ENCODE results near the gene MAMDC4.
"Not testable (repeated sequence)": the region's sequence is repeated elsewhere in the genome, so short reads cannot be mapped to it uniquely, and the experiment has no call there.

MAMDC4 gene

GRCh38 chr9:136863623-136864273 lies 11.6 kb downstream of the MAMDC4 start:
- Histone ChIP-seq H3K36me3 (ENCODE audit: insufficient read depth, low read length) (peaks cover 53% of the 10 kb centered on the region), H2AFZ (ENCODE audit: low read depth, low read length) (no peak overlapping the region), H3K4me1 (ENCODE audit: insufficient read depth, low read length) (peaks cover 5% of the 10 kb centered on the region), H3K4me3 (ENCODE audit: low read length) (no peak overlapping the region), H3K9me3 (ENCODE audit: low read length) (peaks cover 10% of the 10 kb centered on the region), H3K27me3 (ENCODE audit: insufficient read depth, low read length) (no peaks in the 10 kb centered on the region)

DNA sequence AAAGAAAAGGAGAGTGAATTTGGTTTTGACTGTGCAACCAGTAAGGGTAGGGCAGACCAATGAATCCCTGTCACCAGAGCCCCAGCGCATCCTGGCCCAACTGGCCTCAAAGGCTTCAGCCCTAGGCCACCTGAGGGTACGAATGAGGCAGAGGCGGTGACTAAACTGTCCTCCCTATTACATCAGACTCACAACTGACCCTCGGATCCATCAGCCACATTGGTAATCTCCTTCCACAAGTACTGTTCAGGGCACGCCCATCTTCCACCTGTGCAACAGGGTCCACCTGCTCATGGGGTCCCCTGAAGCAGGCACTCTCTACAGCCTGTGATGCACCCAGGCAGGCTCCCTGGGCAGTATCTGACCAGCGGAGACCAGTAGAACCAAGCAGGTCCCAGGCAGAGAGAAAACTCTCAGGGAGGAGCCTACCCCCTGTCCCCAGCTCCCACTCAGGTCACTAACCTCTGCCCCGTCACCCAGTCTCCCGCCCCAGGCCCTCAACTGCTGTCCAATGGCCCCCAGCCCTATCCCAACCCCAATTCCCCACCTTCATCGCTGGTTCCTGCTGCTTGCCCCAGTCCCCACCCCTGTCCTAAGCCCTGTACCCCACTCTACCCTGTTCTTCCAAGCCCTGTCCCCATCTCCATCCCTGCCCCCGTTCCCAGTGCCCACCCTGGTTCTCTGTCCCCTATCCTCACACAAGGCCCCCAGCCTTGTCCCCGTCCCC lies 13.1 kb downstream of the MAMDC4 start:
- Histone ChIP-seq H2AFZ (ENCODE audit: low read depth, low read length) (no peak overlapping the region), H3K9me3 (ENCODE audit: low read length) (peaks cover 10% of the 10 kb centered on the region), H3K36me3 (ENCODE audit: insufficient read depth, low read length) (peaks cover 41% of the 10 kb centered on the region), H3K4me1 (ENCODE audit: insufficient read depth, low read length) (peaks cover 5% of the 10 kb centered on the region), H3K4me3 (ENCODE audit: low read length) (peak overlapping the region; percentile 90), H3K27me3 (ENCODE audit: insufficient read depth, low read length) (no peaks in the 10 kb centered on the region)

DNA sequence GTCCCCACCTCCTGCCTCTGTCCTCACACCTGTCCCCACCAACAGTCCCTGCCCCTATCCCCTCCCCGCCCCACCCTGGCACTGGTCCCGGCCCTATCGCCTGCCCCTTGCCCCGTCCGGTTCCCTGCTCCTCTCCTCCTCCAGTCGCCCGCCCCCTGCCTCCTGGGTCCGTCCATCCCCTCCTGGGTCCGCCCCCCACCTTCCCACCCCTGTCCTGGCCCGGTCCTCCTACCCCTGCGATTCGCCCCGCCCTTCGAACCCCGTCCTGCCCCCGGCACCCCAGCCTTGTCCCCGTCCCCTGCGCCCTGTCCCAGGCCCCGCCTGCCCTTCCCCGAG lies 13.6 kb downstream of the MAMDC4 start:
- Histone ChIP-seq H3K27me3 (ENCODE audit: insufficient read depth, low read length) (no peaks in the 10 kb centered on the region), H3K4me1 (ENCODE audit: insufficient read depth, low read length) (peaks cover 5% of the 10 kb centered on the region), H3K36me3 (ENCODE audit: insufficient read depth, low read length) (peaks cover 38% of the 10 kb centered on the region), H2AFZ (ENCODE audit: low read depth, low read length) (no peak overlapping the region), H3K9me3 (ENCODE audit: low read length) (peaks cover 10% of the 10 kb centered on the region), H3K4me3 (ENCODE audit: low read length) (peak overlapping the region; percentile 90)

DNA sequence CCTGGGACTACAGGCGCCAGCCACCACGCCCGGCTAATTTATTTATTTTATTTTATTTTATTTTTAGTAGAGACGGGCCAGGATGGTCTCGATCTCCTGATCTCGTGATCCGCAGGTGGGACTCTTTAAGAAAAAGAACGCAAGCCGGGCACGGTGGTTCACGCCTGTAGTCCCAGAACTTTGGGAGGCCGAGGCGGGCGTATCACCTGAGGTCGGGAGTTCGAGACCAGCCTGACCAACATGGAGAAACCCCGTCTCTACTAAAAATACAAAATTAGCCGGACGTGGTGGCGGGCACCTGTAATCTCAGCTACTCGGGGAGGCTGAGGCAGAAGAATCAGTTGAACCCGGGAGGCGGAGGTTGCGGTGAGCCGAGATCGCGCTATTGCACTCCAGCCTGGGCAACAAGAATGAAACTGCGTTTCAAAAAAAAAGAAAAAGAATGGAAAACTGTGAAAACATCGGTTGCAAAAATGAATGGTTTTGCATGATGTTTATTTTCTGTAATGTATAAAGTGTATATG lies 14.8 kb downstream of the MAMDC4 start:
- not testable (repeated sequence) for H2AFZ ChIP-seq (ENCODE audit: low read depth, low read length); H3K27me3 ChIP-seq (ENCODE audit: insufficient read depth, low read length); H3K4me1 ChIP-seq (ENCODE audit: insufficient read depth, low read length)
- Histone ChIP-seq H3K36me3 (ENCODE audit: insufficient read depth, low read length) (peaks cover 26% of the 10 kb centered on the region), H3K4me3 (ENCODE audit: low read length) (peak overlapping the region; percentile 90), H3K9me3 (ENCODE audit: low read length) (peaks cover 10% of the 10 kb centered on the region)

DNA sequence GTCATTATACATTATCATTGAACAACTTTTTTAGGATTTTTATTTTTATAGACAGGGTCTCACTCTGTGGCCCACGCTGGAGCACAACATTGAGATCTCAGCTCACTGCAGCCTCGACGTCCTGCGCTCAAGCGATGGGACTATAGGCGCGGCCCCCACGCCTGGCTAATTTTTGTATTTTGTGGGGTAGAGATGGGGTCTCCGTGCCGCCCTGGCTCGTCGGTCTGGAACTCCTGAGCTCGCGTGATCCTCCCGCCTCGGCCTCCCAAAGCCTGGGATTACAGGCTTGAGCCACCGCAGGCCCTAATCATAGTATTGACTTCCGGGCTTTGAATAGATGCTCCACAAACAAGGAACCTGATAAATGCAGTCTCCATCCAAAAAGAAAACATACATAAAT lies 15.3 kb downstream of the MAMDC4 start:
- Histone ChIP-seq H3K4me3 (ENCODE audit: low read length) (no peak overlapping the region), H2AFZ (ENCODE audit: low read depth, low read length) (no peak overlapping the region), H3K36me3 (ENCODE audit: insufficient read depth, low read length) (peaks cover 22% of the 10 kb centered on the region), H3K9me3 (ENCODE audit: low read length) (peaks cover 11% of the 10 kb centered on the region), H3K4me1 (ENCODE audit: insufficient read depth, low read length) (peaks cover 5% of the 10 kb centered on the region), H3K27me3 (ENCODE audit: insufficient read depth, low read length) (no peaks in the 10 kb centered on the region)

- peaks cover 17% of the 10 kb centered on the region for H3K36me3 ChIP-seq (ENCODE audit: insufficient read depth, low read length)
- H3K27me3 ChIP-seq (ENCODE audit: insufficient read depth, low read length), result no peaks in the 10 kb centered on the region
- no peak overlapping the region for H3K4me3 ChIP-seq (ENCODE audit: low read length)
- H3K4me1 ChIP-seq (ENCODE audit: insufficient read depth, low read length), result peaks cover 5% of the 10 kb centered on the region
- peaks cover 14% of the 10 kb centered on the region for H3K9me3 ChIP-seq (ENCODE audit: low read length)
- no peak overlapping the region for H2AFZ ChIP-seq (ENCODE audit: low read depth, low read length)
These were observed 15.8 kb downstream of the MAMDC4 start for GRCh38 chr9:136867917-136868316.

DNA sequence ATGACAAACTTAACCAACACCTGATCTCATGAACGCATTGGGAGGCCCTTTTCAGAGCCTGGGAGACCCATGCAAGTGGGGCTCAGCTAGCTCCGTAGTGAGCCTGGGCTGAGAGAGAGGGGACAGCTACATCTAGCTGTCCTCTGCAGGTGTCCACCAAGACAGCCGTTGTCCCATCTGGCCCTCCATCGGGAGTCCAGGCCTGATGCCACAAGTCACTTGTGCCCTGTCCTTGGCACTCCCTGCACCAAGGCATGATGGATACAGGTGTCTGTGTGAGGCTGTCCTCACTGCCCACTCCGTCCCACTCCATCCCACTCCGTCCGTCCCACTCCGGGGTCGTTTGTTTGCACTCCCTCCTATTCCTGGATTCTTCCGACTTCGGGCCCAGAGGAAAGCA lies 16.5 kb downstream of the MAMDC4 start:
- Histone ChIP-seq H3K4me1 (ENCODE audit: insufficient read depth, low read length) (peaks cover 5% of the 10 kb centered on the region), H3K36me3 (ENCODE audit: insufficient read depth, low read length) (peaks cover 10% of the 10 kb centered on the region), H3K27me3 (ENCODE audit: insufficient read depth, low read length) (no peaks in the 10 kb centered on the region), H3K9me3 (ENCODE audit: low read length) (peaks cover 14% of the 10 kb centered on the region), H3K4me3 (ENCODE audit: low read length) (no peak overlapping the region), H2AFZ (ENCODE audit: low read depth, low read length) (no peak overlapping the region)

- not testable (repeated sequence) for H2AFZ ChIP-seq (ENCODE audit: low read depth, low read length); H3K36me3 ChIP-seq (ENCODE audit: insufficient read depth, low read length); H3K4me1 ChIP-seq (ENCODE audit: insufficient read depth, low read length); H3K27me3 ChIP-seq (ENCODE audit: insufficient read depth, low read length); H3K4me3 ChIP-seq (ENCODE audit: low read length)
- H3K9me3 ChIP-seq (ENCODE audit: low read length), result peaks cover 14% of the 10 kb centered on the region
These were observed 17.5 kb downstream of the MAMDC4 start for GRCh38 chr9:136869611-136870010.

- Histone ChIP-seq H3K4me3 (ENCODE audit: low read length) (no peak overlapping the region), H3K9me3 (ENCODE audit: low read length) (peaks cover 4% of the 10 kb centered on the region), H3K27me3 (ENCODE audit: insufficient read depth, low read length) (no peaks in the 10 kb centered on the region), H2AFZ (ENCODE audit: low read depth, low read length) (no peak overlapping the region), H3K36me3 (ENCODE audit: insufficient read depth, low read length) (no peaks in the 10 kb centered on the region), H3K4me1 (ENCODE audit: insufficient read depth, low read length) (peaks cover 4% of the 10 kb centered on the region)
These were observed 23.0 kb downstream of the MAMDC4 start for GRCh38 chr9:136875155-136875554.

DNA sequence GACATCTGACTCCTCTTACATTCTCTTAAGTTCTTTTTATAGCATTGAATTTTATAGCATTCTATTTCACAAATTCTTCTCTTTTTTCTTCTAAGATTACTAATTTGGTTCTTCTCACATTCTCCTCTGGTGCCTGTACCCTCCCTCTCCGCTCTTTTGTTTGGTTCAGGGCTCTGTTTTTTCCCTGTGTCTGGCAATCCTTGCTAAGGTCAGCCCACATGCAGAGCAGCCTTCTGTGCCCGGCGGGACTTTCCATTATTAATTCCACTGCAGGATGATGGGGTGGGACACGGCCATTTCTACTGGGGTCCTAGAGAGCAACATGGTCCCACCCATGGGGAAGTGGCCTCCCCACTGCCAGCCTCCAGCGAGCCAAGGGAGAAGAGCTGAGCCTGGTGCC lies 24.3 kb downstream of the MAMDC4 start:
- H3K27me3 ChIP-seq (ENCODE audit: insufficient read depth, low read length), result no peaks in the 10 kb centered on the region
- no peak overlapping the region for H2AFZ ChIP-seq (ENCODE audit: low read depth, low read length)

DNA sequence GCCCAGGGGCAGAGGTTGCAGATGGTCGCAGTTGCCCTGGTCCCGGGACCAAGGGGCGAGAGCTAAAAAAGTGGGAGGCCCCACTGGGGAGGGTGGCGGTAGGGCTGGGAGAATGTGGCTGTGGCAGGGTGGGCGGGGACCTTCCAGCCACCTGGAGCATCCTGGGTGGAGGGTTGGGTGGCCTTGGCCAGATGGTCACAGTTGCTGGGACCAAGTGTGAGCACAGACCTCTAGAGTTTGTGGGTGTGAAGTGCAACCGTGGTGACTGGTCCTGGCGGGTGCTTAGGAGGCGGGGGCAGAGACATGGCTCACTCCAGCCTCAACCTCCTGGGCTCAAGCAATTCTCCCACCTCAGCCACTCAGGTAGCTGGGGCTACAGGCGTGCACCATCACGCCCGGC lies 28.5 kb downstream of the MAMDC4 start:
- Histone ChIP-seq H3K9me3 (ENCODE audit: low read length) (no peaks in the 10 kb centered on the region), H3K4me1 (ENCODE audit: insufficient read depth, low read length) (peaks cover 21% of the 10 kb centered on the region), H3K36me3 (ENCODE audit: insufficient read depth, low read length) (no peaks in the 10 kb centered on the region), H3K27me3 (ENCODE audit: insufficient read depth, low read length) (no peaks in the 10 kb centered on the region), H2AFZ (ENCODE audit: low read depth, low read length) (no peak overlapping the region), H3K4me3 (ENCODE audit: low read length) (no peak overlapping the region)

More for the DNA sequence above, 24.3 kb downstream of the MAMDC4 start:
- Histone ChIP-seq H3K4me3 (ENCODE audit: low read length) (no peak overlapping the region), H3K4me1 (ENCODE audit: insufficient read depth, low read length) (peaks cover 6% of the 10 kb centered on the region), H3K36me3 (ENCODE audit: insufficient read depth, low read length) (no peaks in the 10 kb centered on the region), H3K9me3 (ENCODE audit: low read length) (peaks cover 4% of the 10 kb centered on the region)

GRCh38 chr9:136881691-136882108 lies 29.6 kb downstream of the MAMDC4 start:
- no peaks in the 10 kb centered on the region for H3K9me3 ChIP-seq (ENCODE audit: low read length)
- H3K36me3 ChIP-seq (ENCODE audit: insufficient read depth, low read length), result no peaks in the 10 kb centered on the region
- H3K4me1 ChIP-seq (ENCODE audit: insufficient read depth, low read length), result peaks cover 19% of the 10 kb centered on the region
- H3K27me3 ChIP-seq (ENCODE audit: insufficient read depth, low read length), result no peaks in the 10 kb centered on the region
- no peak overlapping the region for H3K4me3 ChIP-seq (ENCODE audit: low read length)
- H2AFZ ChIP-seq (ENCODE audit: low read depth, low read length), result no peak overlapping the region

DNA sequence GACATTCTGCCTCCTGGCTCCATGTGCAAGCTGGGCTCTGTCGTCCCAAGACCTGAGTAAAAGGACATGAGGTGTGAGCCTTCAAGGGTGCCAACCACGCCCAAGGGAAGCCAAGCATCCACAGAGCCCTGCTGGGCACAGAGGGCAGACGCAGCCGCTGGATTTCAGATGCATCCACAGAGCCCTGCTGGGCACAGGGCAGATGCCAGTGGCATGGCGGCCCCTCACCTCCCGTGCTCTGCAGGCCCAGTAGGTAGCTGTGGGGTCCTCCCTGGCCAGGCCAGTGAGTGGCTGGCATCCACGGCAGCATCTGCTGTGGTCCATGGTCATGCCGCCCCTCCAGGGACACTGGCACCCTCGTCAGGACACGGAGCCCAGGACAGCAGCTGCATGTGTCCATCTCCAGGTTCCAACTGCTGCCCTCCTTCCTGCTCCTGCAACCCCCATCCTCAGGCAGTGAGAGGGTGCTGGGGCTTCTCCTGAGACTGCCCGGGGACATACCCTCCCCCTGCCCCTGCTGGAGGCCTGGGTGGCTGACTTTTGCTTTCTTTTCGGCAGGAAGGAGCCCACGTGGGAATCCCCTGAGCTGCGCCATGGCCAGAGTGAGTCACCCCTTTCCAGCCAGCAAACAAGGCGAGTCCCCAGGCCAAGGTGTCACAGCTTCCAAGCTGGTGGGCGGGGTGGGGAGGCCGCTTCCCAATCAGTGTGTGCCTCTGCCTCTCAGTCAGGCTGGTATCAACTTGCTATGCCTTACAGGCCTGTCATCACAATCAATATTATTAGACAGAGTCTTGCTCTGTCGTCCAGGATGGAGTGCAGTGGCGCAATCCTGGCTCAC lies 30.2 kb downstream of the MAMDC4 start:
- H3K4me3 ChIP-seq (ENCODE audit: low read length), result no peak overlapping the region

More for the DNA sequence above, 30.2 kb downstream of the MAMDC4 start:
- Histone ChIP-seq H3K36me3 (ENCODE audit: insufficient read depth, low read length) (no peaks in the 10 kb centered on the region), H3K9me3 (ENCODE audit: low read length) (no peaks in the 10 kb centered on the region), H3K4me1 (ENCODE audit: insufficient read depth, low read length) (peaks cover 21% of the 10 kb centered on the region), H2AFZ (ENCODE audit: low read depth, low read length) (no peak overlapping the region), H3K27me3 (ENCODE audit: insufficient read depth, low read length) (no peaks in the 10 kb centered on the region)

Data from neuron (in vitro differentiated cells).